Measurements from ENCODE around the gene SRC. TPM values are rescaled to one million over a fixed set of nuclear protein-coding genes. Genes with fewer than 3 reads are reported as not detected.

Gene SRC
- total RNA-seq, 1 donor from 2014 or later: 25.1 TPM

- Mint-ChIP-seq H3K9me3 (ENCODE audit: low read depth) (no peaks in the 10 kb centered on the region), H3K4me3 (ENCODE audit: unreplicated experiment) (no peak overlapping the region), H3K27me3 (ENCODE audit: low read depth) (no peaks in the 10 kb centered on the region), H3K27ac (ENCODE audit: unreplicated experiment) (no peak overlapping the region), H3K4me1 (ENCODE audit: low read depth) (peaks cover 3% of the 10 kb centered on the region), H3K36me3 (ENCODE audit: low read depth) (peaks cover 20% of the 10 kb centered on the region)
- DNase-seq (ENCODE audit: low spot score): no peak
- no peak for TF ChIP-seq CTCF (IDR thresholded peaks at IDR 0.05)
Measured at GRCh38 chr20:37305079-37305478, 40.9 kb upstream of the SRC start.

- Mint-ChIP-seq H3K27ac (ENCODE audit: unreplicated experiment) (no peak overlapping the region), H3K36me3 (ENCODE audit: low read depth) (peaks cover 18% of the 10 kb centered on the region), H3K4me1 (ENCODE audit: low read depth) (no peaks in the 10 kb centered on the region), H3K9me3 (ENCODE audit: low read depth) (no peaks in the 10 kb centered on the region), H3K4me3 (ENCODE audit: unreplicated experiment) (no peak overlapping the region), H3K27me3 (ENCODE audit: low read depth) (no peaks in the 10 kb centered on the region)
- no peak for TF ChIP-seq CTCF (IDR thresholded peaks at IDR 0.05)
- DNase-seq (ENCODE audit: low spot score): no peak
Measured at GRCh38 chr20:37305839-37306238, 40.1 kb upstream of the SRC start.

GRCh38 chr20:37308086-37309050 lies 37.6 kb upstream of the SRC start:
- Mint-ChIP-seq H3K27me3 (ENCODE audit: low read depth) (no peaks in the 10 kb centered on the region), H3K27ac (ENCODE audit: unreplicated experiment) (no peak overlapping the region), H3K4me1 (ENCODE audit: low read depth) (peaks cover 11% of the 10 kb centered on the region), H3K36me3 (ENCODE audit: low read depth) (peaks cover 7% of the 10 kb centered on the region), H3K4me3 (ENCODE audit: unreplicated experiment) (no peak overlapping the region), H3K9me3 (ENCODE audit: low read depth) (no peaks in the 10 kb centered on the region)
- DNase-seq (ENCODE audit: low spot score): peak; percentile 25
- no peak for TF ChIP-seq CTCF (IDR thresholded peaks at IDR 0.05)

- Mint-ChIP-seq H3K4me3 (ENCODE audit: unreplicated experiment) (no peak overlapping the region), H3K36me3 (ENCODE audit: low read depth) (peaks cover 5% of the 10 kb centered on the region), H3K4me1 (ENCODE audit: low read depth) (peaks cover 19% of the 10 kb centered on the region), H3K27ac (ENCODE audit: unreplicated experiment) (no peak overlapping the region), H3K9me3 (ENCODE audit: low read depth) (no peaks in the 10 kb centered on the region), H3K27me3 (ENCODE audit: low read depth) (no peaks in the 10 kb centered on the region)
- TF ChIP-seq CTCF (IDR thresholded peaks at IDR 0.05): no peak
- DNase-seq (ENCODE audit: low spot score): peak; percentile 69
Measured at GRCh38 chr20:37309290-37309689, 36.6 kb upstream of the SRC start.

GRCh38 chr20:37309936-37310590 lies 35.9 kb upstream of the SRC start:
- Mint-ChIP-seq H3K4me3 (ENCODE audit: unreplicated experiment) (no peak overlapping the region), H3K27ac (ENCODE audit: unreplicated experiment) (no peak overlapping the region), H3K4me1 (ENCODE audit: low read depth) (peaks cover 27% of the 10 kb centered on the region), H3K9me3 (ENCODE audit: low read depth) (no peaks in the 10 kb centered on the region), H3K36me3 (ENCODE audit: low read depth) (peaks cover 3% of the 10 kb centered on the region), H3K27me3 (ENCODE audit: low read depth) (no peaks in the 10 kb centered on the region)
- DNase-seq (ENCODE audit: low spot score): peak; percentile 61
- no peak for TF ChIP-seq CTCF (IDR thresholded peaks at IDR 0.05)

Data from chondrocyte (in vitro differentiated cells).